UCSD-AML1 (cell line): ENCODE measurements around the gene GABRB2.
A peak's percentile ranks its signal among the peaks of the same experiment; 100 is the strongest.
"Not testable (repeated sequence)": the region's sequence is repeated elsewhere in the genome, so short reads cannot be mapped to it uniquely, and the experiment has no call there.

ENCODE experiments used
- DNase-seq: peaks from one replicate; lab custom pipeline; 2025; ENCODE audit not compliant: unreplicated experiment; lab: John Stamatoyannopoulos, UW

The GABRB2 gene

DNA sequence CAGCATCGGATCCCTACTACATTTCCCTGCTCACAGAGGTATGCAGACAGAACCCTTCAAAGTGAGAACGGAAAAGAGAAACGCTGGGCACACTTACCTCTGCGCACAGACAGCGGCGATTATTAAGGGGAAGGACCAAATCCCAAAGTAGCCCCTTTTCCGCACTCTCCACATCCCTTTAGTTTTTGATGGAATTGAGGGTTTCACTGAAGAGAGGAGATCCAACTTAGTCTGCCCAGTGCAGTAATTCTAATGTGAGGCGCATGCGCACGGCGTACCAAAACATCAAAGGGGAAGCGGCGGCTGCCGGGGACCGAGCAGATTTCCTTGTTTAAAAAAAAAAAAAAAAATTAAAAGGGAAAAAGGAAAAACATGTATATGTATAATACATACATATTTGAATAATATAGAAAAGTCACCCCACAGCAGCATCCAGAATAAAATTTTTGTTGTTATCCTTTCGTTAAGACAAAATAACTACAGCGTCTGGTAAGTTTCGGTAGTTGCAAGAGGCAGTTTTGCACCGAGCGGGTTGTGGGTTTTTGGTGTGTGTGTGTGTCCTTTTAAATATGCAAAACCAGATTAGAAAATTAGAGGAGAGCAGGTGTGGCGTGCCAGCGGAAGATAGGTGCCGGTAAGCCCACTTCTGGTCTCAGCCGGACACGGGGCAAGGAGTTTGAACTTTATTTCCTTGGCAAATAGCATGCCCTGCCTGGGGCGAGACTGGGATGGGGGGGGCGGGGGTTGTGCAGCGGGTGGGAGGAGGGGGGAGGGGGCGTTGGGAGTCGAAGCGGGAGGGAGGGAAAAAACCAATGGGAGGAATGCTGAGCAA, at the start of gene GABRB2:
Gene GABRB2 (minus strand): TSS at position 256 of the 832 bp plus-strand sequence. CDS start 82 bp downstream, at position 174.
- no peak for DNase-seq

GRCh38 chr5:161585798-161586197, 39.3 kb upstream of the GABRB2 start:
- DNase-seq = no peak

GRCh38 chr5:161580621-161581020, 34.1 kb upstream of the GABRB2 start:
- no peak for DNase-seq

DNA sequence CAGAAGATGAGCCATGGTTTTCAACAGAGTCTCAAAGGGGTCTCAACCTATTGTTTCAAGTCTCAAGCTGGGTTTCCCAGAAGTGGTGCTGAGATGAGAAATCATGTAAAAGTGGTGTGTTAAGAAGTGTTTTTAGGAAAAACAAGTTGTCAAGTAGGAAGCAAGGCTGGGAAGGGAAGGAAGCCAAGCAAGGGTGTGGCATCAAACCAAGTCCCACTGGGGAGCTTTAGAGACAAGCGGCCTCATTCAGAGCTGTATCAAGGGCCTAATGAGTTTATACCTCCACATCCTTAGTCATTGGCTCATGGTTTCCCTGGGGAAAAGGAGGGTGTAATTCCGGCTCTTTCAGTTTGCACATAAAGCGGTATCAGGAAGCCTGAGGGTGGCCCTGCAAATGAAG, 26.4 kb upstream of the GABRB2 start:
- DNase-seq = no peak

DNA sequence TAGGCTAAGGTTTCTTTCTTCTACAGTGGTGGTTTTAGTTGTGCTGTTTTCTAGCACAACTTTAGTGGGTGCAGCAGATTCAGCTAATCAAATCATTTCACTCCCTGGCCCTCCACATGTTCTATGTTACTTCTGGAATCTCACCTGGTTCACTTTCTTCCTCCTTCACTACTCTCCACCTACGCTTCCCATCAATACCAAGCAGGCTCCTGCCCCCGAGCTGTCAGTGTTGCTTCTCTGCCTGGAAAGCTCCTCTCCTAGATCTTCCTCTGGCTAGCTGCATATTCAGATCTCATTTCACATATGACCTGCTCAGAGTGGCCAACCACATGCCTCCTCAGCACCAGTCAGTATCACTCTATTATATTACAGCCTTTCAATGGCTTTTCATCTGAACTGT, 19.6 kb upstream of the GABRB2 start:
- DNase-seq = no peak

DNA sequence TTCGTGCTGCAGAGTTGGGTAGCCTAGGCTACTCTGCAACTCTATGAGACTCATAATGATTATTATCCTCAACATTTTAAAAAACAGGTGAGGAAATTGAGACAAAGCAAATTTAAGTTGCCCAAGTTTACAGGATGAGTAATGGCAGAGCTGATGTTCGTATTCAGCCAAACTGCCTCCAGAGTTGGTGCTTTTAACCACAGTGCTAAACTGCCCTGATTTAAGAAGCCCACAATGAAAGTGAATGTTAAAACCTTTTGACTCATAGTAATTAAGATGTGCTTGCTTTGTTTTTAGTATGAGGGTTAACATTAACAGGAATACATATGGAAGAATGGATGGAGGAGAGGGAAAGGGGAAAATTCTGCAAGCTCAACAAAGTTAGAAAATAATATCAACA, 15.9 kb upstream of the GABRB2 start:
- no peak for DNase-seq

- DNase-seq = no peak
These were observed 2.6 kb upstream of the GABRB2 start for GRCh38 chr5:161549106-161549505.

DNA sequence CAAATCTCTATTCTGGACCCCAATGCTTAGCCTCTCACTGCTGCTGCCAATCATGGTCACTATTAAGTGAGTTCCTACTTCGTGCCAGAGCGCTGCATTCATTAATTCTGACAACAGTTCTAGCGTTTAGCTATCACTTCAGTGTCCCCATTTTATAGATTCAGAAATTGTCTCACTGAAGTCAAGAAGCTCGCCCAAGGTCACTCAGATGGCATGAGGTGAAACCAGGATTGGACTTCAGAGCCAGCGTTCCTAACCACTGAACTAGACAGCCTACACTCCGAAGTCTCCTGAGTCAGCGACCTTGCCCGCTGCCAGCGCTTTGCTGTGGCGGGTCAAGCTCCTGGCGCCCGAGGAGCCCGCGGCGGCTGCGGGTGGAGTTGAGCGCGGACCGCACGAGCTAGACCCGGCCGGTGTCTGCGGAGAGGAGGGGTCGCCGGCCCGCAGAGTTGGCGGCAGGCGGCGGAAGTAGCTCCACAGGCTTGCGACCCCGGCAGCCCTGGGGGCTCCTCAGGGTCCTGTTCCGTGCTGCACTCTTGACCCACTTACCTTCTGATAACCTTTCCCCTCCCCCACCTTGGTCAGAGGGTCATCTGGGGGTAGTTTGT, 2.1 kb upstream of the GABRB2 start:
- no peak for DNase-seq

DNA sequence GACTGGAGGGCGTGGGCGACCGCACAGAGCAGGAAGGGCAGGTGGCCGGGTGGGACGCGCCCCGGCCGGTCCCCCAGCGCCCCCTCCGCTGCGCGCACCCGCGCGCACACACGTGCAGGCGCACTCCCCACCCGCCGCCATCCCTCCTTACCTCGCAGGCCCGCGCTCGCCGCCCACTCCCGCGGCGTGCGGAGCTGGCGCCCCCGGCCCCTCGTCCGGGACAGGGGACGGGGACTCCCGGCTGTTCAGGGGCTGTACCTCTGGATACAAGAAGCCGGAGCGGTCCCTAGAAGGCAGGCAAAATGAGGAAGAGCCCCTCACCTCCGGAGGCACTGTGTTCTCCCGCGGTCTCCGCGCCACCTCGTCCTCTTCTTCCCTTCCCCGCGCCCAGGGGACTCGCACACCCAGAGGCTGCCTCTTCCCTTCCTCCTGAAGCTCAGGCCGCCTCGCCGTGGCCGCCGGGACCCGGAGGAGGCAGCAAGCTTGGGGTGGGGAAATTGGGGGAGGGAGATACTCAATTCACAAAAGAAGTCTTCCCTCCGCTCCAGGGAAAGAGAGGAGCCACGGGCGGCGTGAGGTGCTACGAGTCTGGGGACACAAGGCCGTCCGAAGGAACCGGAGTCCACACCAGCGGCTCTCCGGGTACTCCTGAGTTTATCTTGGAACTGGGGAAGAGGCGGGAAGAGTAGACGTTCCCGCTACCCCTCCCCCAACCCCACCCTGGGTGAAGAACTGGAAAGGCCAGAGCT, 1.4 kb upstream of the GABRB2 start:
- DNase-seq = no peak

DNA sequence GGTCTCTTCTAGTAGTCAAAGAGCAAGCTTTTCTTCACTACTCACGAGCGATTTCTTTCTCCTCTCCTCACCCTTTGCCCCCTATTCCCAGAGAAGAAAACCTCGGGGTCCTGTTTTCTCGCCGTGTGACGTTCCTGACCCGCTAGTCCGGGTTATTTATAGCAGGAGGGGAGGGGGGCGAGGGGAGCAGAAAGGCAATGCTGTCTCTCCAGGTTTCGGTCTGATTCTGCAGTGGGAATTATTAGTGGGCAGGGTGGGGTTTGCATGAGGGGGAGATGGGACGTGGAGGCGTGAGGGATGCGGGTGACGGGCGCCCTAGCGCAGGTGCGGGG, 847 bp upstream of the GABRB2 start:
- no peak for DNase-seq

DNA sequence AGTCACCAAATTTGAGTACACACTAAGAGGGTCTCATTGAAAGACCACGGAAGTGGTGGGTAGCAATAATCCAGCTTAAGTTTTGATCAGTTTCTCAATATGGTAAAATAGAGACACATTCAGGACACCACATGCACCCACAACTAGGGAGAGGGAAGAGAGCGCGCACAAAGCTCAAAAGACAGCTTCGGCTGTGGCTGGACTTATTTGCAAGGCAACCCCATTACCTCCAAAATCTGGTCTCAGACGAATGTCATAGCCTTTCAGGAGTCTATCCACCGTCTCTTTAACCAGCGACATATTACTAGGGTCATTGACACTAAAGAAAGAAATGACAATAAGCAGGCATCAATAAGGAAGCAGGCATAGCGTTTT, 443 bp downstream of the GABRB2 start:
- no peak for DNase-seq

DNA sequence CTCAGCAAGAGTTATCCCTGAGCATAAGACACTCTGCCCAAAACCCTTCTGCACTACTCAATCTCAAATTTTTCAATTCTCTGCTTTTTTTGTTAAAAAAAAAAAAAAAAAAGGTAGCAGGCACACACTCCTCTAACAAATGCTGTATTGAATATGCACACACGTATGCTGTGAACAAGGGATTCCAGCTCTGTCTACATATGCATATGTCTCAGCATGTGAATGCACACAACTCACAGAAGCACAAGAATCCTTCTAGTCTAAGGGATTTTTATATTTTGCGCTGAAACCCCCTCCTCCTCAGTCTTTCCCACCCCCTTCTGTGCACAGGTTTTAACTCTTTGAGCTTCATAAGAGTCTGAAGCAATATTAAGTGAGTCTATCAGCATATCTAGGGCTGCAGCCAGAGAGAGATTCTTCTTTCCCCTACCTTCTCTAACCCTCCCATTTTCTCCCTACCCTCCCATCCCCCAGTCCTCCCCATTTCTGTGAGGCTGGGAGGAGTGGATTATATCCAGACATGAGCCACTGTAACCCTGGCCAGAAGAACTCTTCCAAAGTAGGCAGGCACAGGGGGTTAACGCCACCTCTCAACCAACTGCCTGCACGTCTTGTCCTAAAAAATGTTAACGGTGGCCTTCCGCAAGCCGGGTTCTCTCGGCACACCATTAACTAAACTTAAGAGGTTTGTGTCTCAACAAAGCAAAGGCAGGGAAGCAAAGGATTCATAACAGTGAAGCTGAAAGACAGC, 1.0 kb downstream of the GABRB2 start:
- no peak for DNase-seq

DNA sequence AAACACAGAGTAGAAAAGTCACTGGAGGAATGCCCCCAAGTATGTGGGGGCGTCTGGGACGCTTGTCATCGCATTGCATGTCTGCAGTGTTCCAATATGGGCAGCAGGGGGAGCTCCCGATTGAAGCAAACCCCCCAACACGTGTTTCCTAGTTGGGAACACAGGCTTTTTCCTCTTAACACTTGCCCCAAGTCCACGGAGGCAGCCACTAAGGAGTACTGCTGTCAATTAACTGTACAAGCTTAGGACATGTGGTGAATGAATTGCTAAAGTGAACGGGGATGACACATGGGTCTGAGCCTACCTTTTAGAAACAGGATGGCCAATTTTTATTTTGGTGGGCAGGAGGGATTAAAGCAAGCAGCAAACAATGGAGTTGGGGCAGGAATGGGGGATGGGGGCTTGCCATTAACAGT, 2.2 kb downstream of the GABRB2 start:
- DNase-seq = peak; percentile 20

GRCh38 chr5:161539016-161539415, 7.5 kb downstream of the GABRB2 start:
- no peak for DNase-seq

DNA sequence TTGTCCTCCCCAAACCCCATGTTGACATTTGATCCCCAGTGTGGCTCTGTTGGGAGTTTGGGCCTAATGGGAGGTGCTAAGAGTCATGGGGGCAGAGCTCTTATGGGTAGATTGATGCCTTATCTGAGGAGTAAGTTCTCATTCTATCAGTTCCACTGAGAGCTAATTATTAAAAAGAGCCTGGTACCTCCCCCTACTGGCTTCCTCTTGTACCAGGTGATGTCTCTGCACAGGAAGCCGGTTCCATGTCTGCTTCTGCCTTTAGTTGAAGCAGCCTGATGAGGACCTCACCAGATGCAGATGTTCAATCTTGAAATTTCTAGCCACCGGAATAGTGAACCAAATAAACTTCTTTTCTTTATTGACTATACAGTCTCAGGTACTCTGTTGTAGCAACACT, 10.8 kb downstream of the GABRB2 start:
- no peak for DNase-seq

DNA sequence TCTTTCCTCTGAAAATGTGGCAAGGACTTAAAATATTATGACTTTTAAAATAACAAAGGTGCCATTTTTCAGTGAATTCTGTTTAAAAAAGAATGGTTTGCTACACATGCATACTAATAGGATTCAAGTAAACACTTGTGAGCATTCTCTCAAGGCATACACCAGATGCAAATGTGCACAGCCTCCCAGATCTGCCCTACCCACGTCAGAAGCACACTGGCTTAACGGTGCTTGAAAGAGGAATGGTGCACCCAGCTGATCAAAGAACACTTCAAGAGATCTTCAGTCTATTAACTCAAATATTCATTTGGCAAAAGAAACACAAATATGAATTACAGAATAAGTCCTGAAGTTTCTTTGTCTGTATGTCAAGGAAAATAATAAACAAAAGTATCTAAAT, 15.8 kb downstream of the GABRB2 start:
- DNase-seq = no peak

- no peak for DNase-seq
These were observed 32.6 kb downstream of the GABRB2 start for GRCh38 chr5:161513942-161514341.

GRCh38 chr5:161507591-161507990, 38.9 kb downstream of the GABRB2 start:
- DNase-seq = no peak

GRCh38 chr5:161505160-161505559, 41.4 kb downstream of the GABRB2 start:
- not testable (repeated sequence) for DNase-seq

GRCh38 chr5:161498531-161498930, 48.0 kb downstream of the GABRB2 start:
- DNase-seq = no peak

DNA sequence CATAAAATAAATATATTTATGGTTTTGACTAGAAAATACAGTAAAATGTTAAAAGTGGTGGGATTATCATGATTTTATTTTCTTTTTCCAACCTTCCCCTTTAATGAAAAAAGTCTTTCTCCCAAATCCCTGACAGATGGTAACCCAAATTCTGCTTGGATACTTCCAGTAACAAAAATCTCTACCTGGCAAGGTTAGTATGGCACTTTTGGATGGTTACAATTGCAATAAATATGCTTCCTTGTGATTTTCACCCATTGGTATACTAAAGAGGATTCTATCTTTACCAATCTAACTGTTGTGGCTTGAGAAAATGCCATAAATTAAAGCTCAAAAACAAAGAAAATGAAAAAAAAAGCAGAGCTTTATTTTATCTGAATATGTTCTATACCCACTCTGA, 62.8 kb downstream of the GABRB2 start:
- DNase-seq = no peak
